ENCODE data around the gene MAD1L1. TPM values are rescaled to one million over a fixed set of nuclear protein-coding genes. Genes with fewer than 3 reads are reported as not detected.
A peak's percentile ranks its signal among the peaks of the same experiment; 100 is the strongest.

Gene MAD1L1
- total and polyA plus RNA-seq, 2 of the 8 experiments (the other 6 are each of a cell fraction or from before 2014, with no cell fraction given), result 40.4 to 44.6 TPM

GRCh38 chr7:2247141-2247995, 14.6 kb upstream of the MAD1L1 start (continued):
- TF ChIP-seq PHF8 (conservative IDR thresholded peaks at IDR 0.05; ENCODE audit: low read depth, low read length) (no peak), JUND (IDR thresholded peaks at IDR 0.05; ENCODE audit: low read length) (no peak), RAD21 (IDR thresholded peaks at IDR 0.05 in 1 of 2, conservative IDR thresholded peaks at IDR 0.05 in 1 of 2; ENCODE audit: low read depth in 2 of 2, low read length in 2 of 2) (peak; percentile 75 to 78), RFX5 (IDR thresholded peaks at IDR 0.05; ENCODE audit: borderline replicate concordance, low read depth, low read length) (no peak), RNF2 (IDR thresholded peaks at IDR 0.05; ENCODE audit: borderline replicate concordance, low read depth, low read length, missing control alignments, poor library complexity, severe bottlenecking) (no peak)
